ENCODE measurements around the gene RNH1. TPM values are rescaled to one million over a fixed set of nuclear protein-coding genes. Genes with fewer than 3 reads are reported as not detected.
A peak's percentile ranks its signal among the peaks of the same experiment; 100 is the strongest.

The RNH1 gene
- total and polyA plus RNA-seq, 10 of the 15 experiments (the other 5 are each of a cell fraction or from before 2014, with no cell fraction given): 2.3 to 162 (median 72.1) TPM

- TF ChIP-seq ZBTB11 (CRISPR knock-in tag; IDR thresholded peaks at IDR 0.05) (no peak), IKZF1 (conservative IDR thresholded peaks at IDR 0.05) (peak; percentile 89), CBX3 (IDR thresholded peaks at IDR 0.05; ENCODE audit: borderline replicate concordance, low read depth) (no peak), CBX5 (IDR thresholded peaks at IDR 0.05; ENCODE audit: low read depth) (no peak), ASH2L (IDR thresholded peaks at IDR 0.05; ENCODE audit: borderline replicate concordance, low read depth) (no peak), CHD4 (IDR thresholded peaks at IDR 0.05) (no peak), HDAC6 (IDR thresholded peaks at IDR 0.05; ENCODE audit: unreplicated experiment) (no peak), ZBTB40 (IDR thresholded peaks at IDR 0.05; ENCODE audit: borderline replicate concordance) (peak; percentile 19; the same call in 1 of the 2 replicates), RCOR1 (conservative IDR thresholded peaks at IDR 0.05; ENCODE audit: low read depth, low read length) (no peak), POLR2A (IDR thresholded peaks at IDR 0.05; ENCODE audit: low read depth, low read length) (peak; percentile 89), SRF (IDR thresholded peaks at IDR 0.05; ENCODE audit: low read depth in 2 of 2, low read length in 2 of 2) (no peak), NR2C1 (IDR thresholded peaks at IDR 0.05) (no peak), ZNF274 (IDR thresholded peaks at IDR 0.05; ENCODE audit: insufficient read depth, insufficient read length) (no peak), STAT3 (IDR thresholded peaks at IDR 0.05; ENCODE audit: low read depth, low read length) (no peak), PBX3 (IDR thresholded peaks at IDR 0.05; ENCODE audit: insufficient replicate concordance, low read depth, low read length) (no peak), BCL11A (IDR thresholded peaks at IDR 0.05; ENCODE audit: low read depth, low read length) (no peak), MXI1 (IDR thresholded peaks at IDR 0.05; ENCODE audit: low read depth, low read length) (peak; percentile 56; the same call in 1 of the 2 replicates), CBFB (IDR thresholded peaks at IDR 0.05; ENCODE audit: low read depth) (0 out of 2 replicates have a peak, but pooled peaks have one; percentile 30), SPI1 (IDR thresholded peaks at IDR 0.05; ENCODE audit: borderline replicate concordance, insufficient read depth, low read depth, low read length) (0 out of 2 replicates have a peak, but pooled peaks have one; percentile 3), PAX8 (IDR thresholded peaks at IDR 0.05) (no peak), ATF7 (IDR thresholded peaks at IDR 0.05; ENCODE audit: low read depth) (peak; percentile 46; the same call in 1 of the 2 replicates), SP1 (IDR thresholded peaks at IDR 0.05; ENCODE audit: low read depth, low read length) (peak; percentile 43), TCF12 (IDR thresholded peaks at IDR 0.05; ENCODE audit: low read depth, low read length) (no peak), ZZZ3 (IDR thresholded peaks at IDR 0.05; ENCODE audit: control insufficient read depth, insufficient read length, low read depth) (no peak)
These were observed 58.9 kb downstream of the RNH1 start (continued) for GRCh38 chr11:447923-448731.
